Endothelial cell of umbilical vein (primary cell): ENCODE results near the gene ZBBX.

Experiments used
- EZH2 ChIP-seq: IDR thresholded peaks from 2 replicates; pipeline ENCODE4 v1.6.1; 2012; ENCODE audit warnings: borderline replicate concordance, low read depth, mild to moderate bottlenecking, moderate library complexity, low read length, inconsistent platforms; ENCODE audit not compliant: severe bottlenecking
- FOS ChIP-seq: IDR thresholded peaks from 2 replicates; pipeline ENCODE4 v1.6.1; 2011; ENCODE audit warnings: mild to moderate bottlenecking, low read length, moderate library complexity, borderline replicate concordance; ENCODE audit not compliant: insufficient read depth
- GATA2 ChIP-seq: IDR thresholded peaks from 2 replicates; pipeline ENCODE4 v1.7.0; 2011; ENCODE audit warnings: low read depth, mild to moderate bottlenecking, moderate library complexity, mixed read lengths, low read length; ENCODE audit not compliant: insufficient read length, insufficient read depth
- JUN ChIP-seq: IDR thresholded peaks from 2 replicates; pipeline ENCODE4 v1.6.1; 2011; ENCODE audit warnings: borderline replicate concordance, low read depth; ENCODE audit not compliant: insufficient read length, insufficient read depth
- MYC ChIP-seq: IDR thresholded peaks from one replicate; pipeline ENCODE4 v1.6.1; 2011; ENCODE audit warnings: mild to moderate bottlenecking, low read depth, low read length
- POLR2A ChIP-seq: IDR thresholded peaks from 2 replicates; pipeline ENCODE4 v1.6.1; 2012; ENCODE audit warnings: low read depth, mild to moderate bottlenecking, control low read depth, low read length
- POLR2AphosphoS5 ChIP-seq: IDR thresholded peaks from 2 replicates; pipeline ENCODE4 v1.6.1; 2012; ENCODE audit warnings: low read depth, mild to moderate bottlenecking, control low read depth, low read length, moderate library complexity; ENCODE audit not compliant: insufficient read depth
- TF ChIP-seq, protein P1 (sequence below): IDR thresholded peaks from 2 replicates; pipeline ENCODE4 v1.6.1; 2011; ENCODE audit not compliant: insufficient read depth, insufficient read length
- TF ChIP-seq, protein P2 (sequence below), 2 donors: IDR thresholded peaks; 1 replicate in 1 of 2; 2 replicates in 1 of 2; pipeline ENCODE4 v1.5.1; 2011; ENCODE audit warnings: low read length in 2 of 2, mild to moderate bottlenecking in 2 of 2, moderate library complexity in 2 of 2, control low read depth in 1 of 2, inconsistent platforms in 1 of 2, low read depth in 1 of 2; ENCODE audit not compliant: insufficient read depth in 1 of 2; ENCODE audit errors: extremely low read depth in 1 of 2

DNA sequence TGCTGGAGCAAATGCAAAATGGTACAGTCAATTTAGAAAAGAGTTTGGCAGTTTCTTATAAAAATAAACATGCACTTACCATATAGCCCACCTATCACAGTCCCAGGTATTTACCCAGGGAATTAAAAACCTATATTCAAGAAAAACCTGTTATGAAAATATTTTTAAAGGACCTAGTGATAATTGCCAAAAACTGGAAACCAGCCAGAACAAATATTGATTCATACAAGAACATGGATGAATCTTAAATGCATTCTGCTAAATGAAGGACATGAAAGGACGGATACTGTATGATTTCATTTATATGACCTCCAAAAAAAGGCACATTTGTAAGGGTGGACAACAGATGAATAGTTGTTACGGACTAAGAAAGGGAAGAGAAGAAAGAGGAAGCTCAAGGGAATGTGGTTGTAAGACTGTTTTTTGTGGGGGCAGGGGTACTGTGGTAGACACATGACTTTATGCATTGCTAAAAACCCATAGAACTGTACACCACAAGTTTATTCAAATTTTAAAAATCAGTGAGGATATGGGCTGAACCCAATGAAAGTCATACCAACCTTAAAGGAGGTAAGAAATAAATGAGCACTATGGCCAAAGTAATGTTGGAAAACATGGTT lies 61.0 kb downstream of the ZBBX start:
- TF ChIP-seq, protein P1, sequence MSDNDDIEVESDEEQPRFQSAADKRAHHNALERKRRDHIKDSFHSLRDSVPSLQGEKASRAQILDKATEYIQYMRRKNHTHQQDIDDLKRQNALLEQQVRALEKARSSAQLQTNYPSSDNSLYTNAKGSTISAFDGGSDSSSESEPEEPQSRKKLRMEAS = no peak
- no peak for TF ChIP-seq POLR2AphosphoS5
- TF ChIP-seq, protein P2, sequence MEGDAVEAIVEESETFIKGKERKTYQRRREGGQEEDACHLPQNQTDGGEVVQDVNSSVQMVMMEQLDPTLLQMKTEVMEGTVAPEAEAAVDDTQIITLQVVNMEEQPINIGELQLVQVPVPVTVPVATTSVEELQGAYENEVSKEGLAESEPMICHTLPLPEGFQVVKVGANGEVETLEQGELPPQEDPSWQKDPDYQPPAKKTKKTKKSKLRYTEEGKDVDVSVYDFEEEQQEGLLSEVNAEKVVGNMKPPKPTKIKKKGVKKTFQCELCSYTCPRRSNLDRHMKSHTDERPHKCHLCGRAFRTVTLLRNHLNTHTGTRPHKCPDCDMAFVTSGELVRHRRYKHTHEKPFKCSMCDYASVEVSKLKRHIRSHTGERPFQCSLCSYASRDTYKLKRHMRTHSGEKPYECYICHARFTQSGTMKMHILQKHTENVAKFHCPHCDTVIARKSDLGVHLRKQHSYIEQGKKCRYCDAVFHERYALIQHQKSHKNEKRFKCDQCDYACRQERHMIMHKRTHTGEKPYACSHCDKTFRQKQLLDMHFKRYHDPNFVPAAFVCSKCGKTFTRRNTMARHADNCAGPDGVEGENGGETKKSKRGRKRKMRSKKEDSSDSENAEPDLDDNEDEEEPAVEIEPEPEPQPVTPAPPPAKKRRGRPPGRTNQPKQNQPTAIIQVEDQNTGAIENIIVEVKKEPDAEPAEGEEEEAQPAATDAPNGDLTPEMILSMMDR (IDR thresholded peaks at IDR 0.05; ENCODE audit: extremely low read depth in 1 of 2, insufficient read depth in 1 of 2, low read depth in 1 of 2, low read length in 2 of 2) = no peak
- TF ChIP-seq POLR2A = no peak
- TF ChIP-seq EZH2 = no peak
- TF ChIP-seq JUN = no peak
- TF ChIP-seq MYC = no peak
- TF ChIP-seq FOS = no peak
- no peak for TF ChIP-seq GATA2
